ENCODE results near the gene FKBP7. TPM values are rescaled to one million over a fixed set of nuclear protein-coding genes. Genes with fewer than 3 reads are reported as not detected.

Gene FKBP7
- total RNA-seq, 2 experiments from 2014 or later: 8.3 to 8.5 TPM

DNA sequence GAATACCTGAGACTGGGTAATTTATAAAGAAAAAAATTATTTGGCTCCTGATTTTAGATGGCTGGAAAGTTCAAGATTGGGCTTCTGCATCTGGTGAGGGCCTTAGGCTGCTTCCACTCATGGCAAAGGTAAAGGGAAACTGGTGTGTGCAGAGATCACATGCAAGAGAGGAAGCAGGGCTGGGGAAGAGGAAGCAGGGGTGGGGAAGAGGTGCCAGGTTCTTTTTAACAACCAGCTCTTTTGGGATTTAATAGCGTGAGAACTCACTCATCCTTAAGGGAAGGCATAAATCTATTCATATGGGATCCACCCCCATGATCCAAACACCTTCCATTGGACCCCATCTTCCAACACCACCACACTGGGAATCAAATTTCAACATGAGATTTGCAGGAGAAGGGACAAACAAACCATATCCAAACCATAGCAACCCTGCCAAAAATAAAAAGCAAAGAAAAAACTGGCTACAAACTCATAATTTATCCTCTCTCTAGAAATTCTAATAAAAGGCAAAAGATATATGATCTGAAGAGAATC, 57.9 kb downstream of the FKBP7 start:
- CTCF ChIA-PET (ENCODE audit: unreplicated experiment): no interaction called here
- no peak overlapping the region for H2AFZ ChIP-seq (ENCODE audit: low read length)
- no peak overlapping the region for H3K27ac ChIP-seq (ENCODE audit: low read depth, low read length, poor library complexity, severe bottlenecking)
- TF ChIP-seq CTCF (conservative IDR thresholded peaks at IDR 0.05; ENCODE audit: low read length) (no peak), EZH2phosphoT487 (IDR thresholded peaks at IDR 0.05; ENCODE audit: borderline replicate concordance, low read depth, low read length) (no peak)
- H3K9me3 ChIP-seq (ENCODE audit: low read length): no peaks in the 10 kb centered on the region
- H3K9me2 ChIP-seq (ENCODE audit: insufficient read depth, low read length): no peaks in the 10 kb centered on the region
- intact Hi-C loops (cut with micrococcal nuclease; ENCODE audit: unreplicated experiment): no loop called here
- no peaks in the 10 kb centered on the region for H4K20me1 ChIP-seq (ENCODE audit: insufficient read depth, low read length)
- H3K36me3 ChIP-seq (ENCODE audit: insufficient read depth, low read length): no peaks in the 10 kb centered on the region
- H3K4me2 ChIP-seq (ENCODE audit: low read length): no peak overlapping the region
- BruUV-seq (replicated peaks): no TSS peak
- no peaks in the 10 kb centered on the region for H3K79me2 ChIP-seq (ENCODE audit: insufficient read depth, low read depth, low read length)
- no peak for DNase-seq (ENCODE audit: low spot score)
- no peak overlapping the region for H3K4me3 ChIP-seq (ENCODE audit: low read depth, low read length, poor library complexity, severe bottlenecking)
- H3K4me1 ChIP-seq (ENCODE audit: insufficient read depth, low read length, poor library complexity, severe bottlenecking): no peaks in the 10 kb centered on the region
- POLR2A ChIA-PET: no interaction called here

DNA sequence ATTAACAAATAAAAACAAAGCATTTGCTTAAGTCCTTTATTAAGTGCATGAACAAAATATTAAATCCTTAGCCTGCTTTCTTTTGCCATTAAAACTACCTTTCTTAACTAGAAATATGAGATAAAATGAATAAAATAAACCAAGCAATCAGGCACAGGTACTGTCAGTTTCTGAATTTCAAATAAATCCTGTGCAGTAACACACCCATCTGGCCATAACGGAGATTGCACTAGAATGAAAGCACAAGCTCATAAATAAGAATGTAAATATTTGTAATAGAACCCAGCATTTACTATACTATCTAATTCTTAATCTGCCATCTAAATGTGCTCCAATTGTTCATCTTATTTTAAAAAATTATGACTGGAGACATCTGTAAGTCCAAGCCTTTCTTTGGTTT, 59.3 kb downstream of the FKBP7 start:
- intact Hi-C loops (cut with micrococcal nuclease; ENCODE audit: unreplicated experiment): no loop called here
- Histone ChIP-seq H3K9me3 (ENCODE audit: low read length) (no peaks in the 10 kb centered on the region), H3K79me2 (ENCODE audit: insufficient read depth, low read depth, low read length) (no peaks in the 10 kb centered on the region), H3K27ac (ENCODE audit: low read depth, low read length, poor library complexity, severe bottlenecking) (no peak overlapping the region), H3K4me2 (ENCODE audit: low read length) (no peak overlapping the region), H3K9me2 (ENCODE audit: insufficient read depth, low read length) (no peaks in the 10 kb centered on the region), H4K20me1 (ENCODE audit: insufficient read depth, low read length) (no peaks in the 10 kb centered on the region), H3K4me3 (ENCODE audit: low read depth, low read length, poor library complexity, severe bottlenecking) (no peak overlapping the region), H2AFZ (ENCODE audit: low read length) (no peak overlapping the region), H3K36me3 (ENCODE audit: insufficient read depth, low read length) (no peaks in the 10 kb centered on the region), H3K4me1 (ENCODE audit: insufficient read depth, low read length, poor library complexity, severe bottlenecking) (peaks cover 9% of the 10 kb centered on the region)
- peak; percentile 21 for DNase-seq (ENCODE audit: low spot score)
- POLR2A ChIA-PET: interaction anchor here (0.7 to 1.4 kb wide), 5 partner anchors 9 to 30 kb away, joined by 3 to 5 read pairs (median 4); no protein-coding TSS in a partner anchor
- TF ChIP-seq CTCF (conservative IDR thresholded peaks at IDR 0.05; ENCODE audit: low read length) (peak; percentile 58), EZH2phosphoT487 (IDR thresholded peaks at IDR 0.05; ENCODE audit: borderline replicate concordance, low read depth, low read length) (no peak)
- CTCF ChIA-PET (ENCODE audit: unreplicated experiment): no interaction called here
- BruUV-seq (replicated peaks): no TSS peak

GRCh38 chr2:178418426-178418825, 60.0 kb downstream of the FKBP7 start:
- no peaks in the 10 kb centered on the region for H3K36me3 ChIP-seq (ENCODE audit: insufficient read depth, low read length)
- no TSS peak for BruUV-seq (replicated peaks)
- TF ChIP-seq CTCF (conservative IDR thresholded peaks at IDR 0.05; ENCODE audit: low read length) (no peak), EZH2phosphoT487 (IDR thresholded peaks at IDR 0.05; ENCODE audit: borderline replicate concordance, low read depth, low read length) (no peak)
- no peaks in the 10 kb centered on the region for H4K20me1 ChIP-seq (ENCODE audit: insufficient read depth, low read length)
- POLR2A ChIA-PET: interaction anchor here (0.7 to 1.4 kb wide), 4 partner anchors 11 to 31 kb away, joined by 3 to 5 read pairs (median 4); no protein-coding TSS in a partner anchor
- no peak overlapping the region for H3K4me2 ChIP-seq (ENCODE audit: low read length)
- CTCF ChIA-PET (ENCODE audit: unreplicated experiment): no interaction called here
- peaks cover 16% of the 10 kb centered on the region for H3K4me1 ChIP-seq (ENCODE audit: insufficient read depth, low read length, poor library complexity, severe bottlenecking)
- H3K9me3 ChIP-seq (ENCODE audit: low read length): no peaks in the 10 kb centered on the region
- H2AFZ ChIP-seq (ENCODE audit: low read length): no peak overlapping the region
- no peak overlapping the region for H3K27ac ChIP-seq (ENCODE audit: low read depth, low read length, poor library complexity, severe bottlenecking)
- DNase-seq (ENCODE audit: low spot score): no peak
- no peaks in the 10 kb centered on the region for H3K9me2 ChIP-seq (ENCODE audit: insufficient read depth, low read length)
- intact Hi-C loops (cut with micrococcal nuclease; ENCODE audit: unreplicated experiment): no loop called here
- H3K4me3 ChIP-seq (ENCODE audit: low read depth, low read length, poor library complexity, severe bottlenecking): no peak overlapping the region
- no peaks in the 10 kb centered on the region for H3K79me2 ChIP-seq (ENCODE audit: insufficient read depth, low read depth, low read length)

All from OCI-LY7 (cell line).